HepG2 (cell line): Measurements from ENCODE around the gene SCN9A. TPM values are rescaled to one million over a fixed set of nuclear protein-coding genes. Genes with fewer than 3 reads are reported as not detected.

Experiments used
- FOSL1 ChIP-seq: sonication (generic); formaldehyde crosslinking; IDR thresholded peaks from 2 replicates; pipeline ENCODE4 v1.9.0; 2021; ENCODE audit warnings: missing genetic modification reagents, borderline replicate concordance
- SAP130 ChIP-seq: IDR thresholded peaks from 2 replicates; pipeline ENCODE4 v1.6.1; 2016; ENCODE audit warnings: low read depth
- polyA plus RNA-seq, 8 experiments: library from polyadenylated mRNA; depleted of rRNA in 3 of 8; stranded (reverse) in 7 of 8; unstranded in 1 of 8; fragments of >200 nt; fragmentation: Illumina TruSeq in 4 of 8; extraction: Trizol in 4 of 8; gene quantifications; 2 replicates each; pipeline versions ENCODE4 v1.2.1 to v1.2.3, GENCODE V29; 2011 to 2016; ENCODE audit warnings: low read depth in 4 of 8, missing spikeins in 1 of 8, mixed read lengths in 1 of 8; ENCODE audit not compliant: insufficient read depth in 1 of 8
- total RNA-seq, 5 experiments: library from RNA; depleted of rRNA; stranded (reverse); fragments of >200 nt; fragmentation: Illumina TruSeq; extraction: Trizol; gene quantifications; 2 replicates each; pipeline ENCODE4 v1.2.3, GENCODE V29; 2016; ENCODE audit warnings: low read depth in 1 of 5
- TF ChIP-seq, protein P1 (sequence below), 2 experiments: fragments of 450-650 bp in 1 of 2; sonication (generic) in 1 of 2; formaldehyde crosslinking in 1 of 2; IDR thresholded peaks; 2 replicates each; pipeline versions ENCODE4 v1.6.1 to v1.8.0; 2016 to 2022; ENCODE audit warnings: antibody characterized with exemption in 1 of 2, mild to moderate bottlenecking in 1 of 2, missing genetic modification reagents in 1 of 2

The SCN9A gene
- total and polyA plus RNA-seq, 2 of the 13 experiments (the other 11 are each of a cell fraction or from before 2014, with no cell fraction given) = 15.3 to 24.3 TPM

DNA sequence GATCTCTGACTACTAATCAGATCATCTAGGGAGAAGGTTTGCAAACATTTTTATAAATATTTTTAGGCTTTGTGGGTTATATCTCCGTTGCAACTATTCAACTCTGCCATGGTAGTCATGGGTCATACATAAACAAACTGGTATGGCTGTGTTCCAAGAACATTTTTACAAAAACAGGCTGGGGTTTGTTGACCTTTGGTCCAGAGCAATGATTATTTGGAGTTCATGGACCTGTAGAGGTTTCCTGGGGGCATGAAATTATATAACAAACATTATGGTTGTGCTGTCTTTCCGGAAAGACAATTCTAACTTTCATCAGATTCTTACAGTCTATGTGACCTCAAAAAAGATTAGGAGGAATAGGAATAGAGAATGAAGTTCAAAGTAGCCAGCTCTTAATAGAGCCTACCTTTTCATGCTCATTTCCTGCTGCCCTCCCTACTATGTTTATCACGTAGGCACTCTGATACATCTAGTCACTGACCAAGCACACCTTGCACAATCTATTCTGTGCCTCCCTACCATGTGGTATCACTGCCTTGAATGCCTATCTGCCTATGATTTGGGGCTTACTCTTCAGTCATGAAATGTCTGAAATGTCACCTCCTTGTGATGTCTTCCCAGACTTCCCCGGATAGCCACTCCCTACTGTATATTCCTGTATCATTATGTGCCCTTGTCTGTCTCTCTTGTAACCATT lies 145.6 kb downstream of the SCN9A start (continued):
- TF ChIP-seq, protein P1, sequence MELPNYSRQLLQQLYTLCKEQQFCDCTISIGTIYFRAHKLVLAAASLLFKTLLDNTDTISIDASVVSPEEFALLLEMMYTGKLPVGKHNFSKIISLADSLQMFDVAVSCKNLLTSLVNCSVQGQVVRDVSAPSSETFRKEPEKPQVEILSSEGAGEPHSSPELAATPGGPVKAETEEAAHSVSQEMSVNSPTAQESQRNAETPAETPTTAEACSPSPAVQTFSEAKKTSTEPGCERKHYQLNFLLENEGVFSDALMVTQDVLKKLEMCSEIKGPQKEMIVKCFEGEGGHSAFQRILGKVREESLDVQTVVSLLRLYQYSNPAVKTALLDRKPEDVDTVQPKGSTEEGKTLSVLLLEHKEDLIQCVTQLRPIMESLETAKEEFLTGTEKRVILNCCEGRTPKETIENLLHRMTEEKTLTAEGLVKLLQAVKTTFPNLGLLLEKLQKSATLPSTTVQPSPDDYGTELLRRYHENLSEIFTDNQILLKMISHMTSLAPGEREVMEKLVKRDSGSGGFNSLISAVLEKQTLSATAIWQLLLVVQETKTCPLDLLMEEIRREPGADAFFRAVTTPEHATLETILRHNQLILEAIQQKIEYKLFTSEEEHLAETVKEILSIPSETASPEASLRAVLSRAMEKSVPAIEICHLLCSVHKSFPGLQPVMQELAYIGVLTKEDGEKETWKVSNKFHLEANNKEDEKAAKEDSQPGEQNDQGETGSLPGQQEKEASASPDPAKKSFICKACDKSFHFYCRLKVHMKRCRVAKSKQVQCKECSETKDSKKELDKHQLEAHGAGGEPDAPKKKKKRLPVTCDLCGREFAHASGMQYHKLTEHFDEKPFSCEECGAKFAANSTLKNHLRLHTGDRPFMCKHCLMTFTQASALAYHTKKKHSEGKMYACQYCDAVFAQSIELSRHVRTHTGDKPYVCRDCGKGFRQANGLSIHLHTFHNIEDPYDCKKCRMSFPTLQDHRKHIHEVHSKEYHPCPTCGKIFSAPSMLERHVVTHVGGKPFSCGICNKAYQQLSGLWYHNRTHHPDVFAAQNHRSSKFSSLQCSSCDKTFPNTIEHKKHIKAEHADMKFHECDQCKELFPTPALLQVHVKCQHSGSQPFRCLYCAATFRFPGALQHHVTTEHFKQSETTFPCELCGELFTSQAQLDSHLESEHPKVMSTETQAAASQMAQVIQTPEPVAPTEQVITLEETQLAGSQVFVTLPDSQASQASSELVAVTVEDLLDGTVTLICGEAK (IDR thresholded peaks at IDR 0.05) = no peak
- TF ChIP-seq, protein P1 (CRISPR knock-in tag; IDR thresholded peaks at IDR 0.05) = peak; percentile 72; the same call in 1 of the 2 replicates
- peak; percentile 70 for TF ChIP-seq SAP130 (CRISPR knock-in tag)
- no peak for TF ChIP-seq FOSL1 (CRISPR knock-in tag)
